Trophoblast cell (in vitro differentiated cells and primary cell): ENCODE data around the gene CCDC141.

Experiments used
- DNase-seq, 2 donors: peaks; one replicate each; pipeline ENCODE4 v3.0.0-alpha.2; 2016
- H2AFZ ChIP-seq: 2 replicates; pipeline ENCODE4 v1.6.1; 2013; ENCODE audit warnings: low read length, moderate library complexity, mild to moderate bottlenecking; ENCODE audit not compliant: insufficient read depth, poor library complexity
- H2AK5ac ChIP-seq: 2 replicates; pipeline ENCODE4 v1.6.1; 2013; ENCODE audit warnings: mild to moderate bottlenecking, low read length
- H2BK120ac ChIP-seq: 2 replicates; pipeline ENCODE4 v1.6.1; 2013; ENCODE audit warnings: low read length, mild to moderate bottlenecking, moderate library complexity; ENCODE audit not compliant: insufficient read depth, poor library complexity
- H2BK12ac ChIP-seq: 2 replicates; pipeline ENCODE4 v1.6.1; 2013; ENCODE audit warnings: mild to moderate bottlenecking, low read length, moderate library complexity
- H2BK5ac ChIP-seq: 2 replicates; pipeline ENCODE4 v1.6.1; 2013; ENCODE audit warnings: low read length, low read depth, moderate library complexity, mild to moderate bottlenecking; ENCODE audit not compliant: poor library complexity
- H3K14ac ChIP-seq: 2 replicates; pipeline ENCODE4 v1.6.1; 2013; ENCODE audit warnings: mild to moderate bottlenecking, low read length
- H3K18ac ChIP-seq: 2 replicates; pipeline ENCODE4 v1.6.1; 2013; ENCODE audit warnings: mild to moderate bottlenecking, low read length
- H3K23ac ChIP-seq: 2 replicates; pipeline ENCODE4 v1.6.1; 2013; ENCODE audit warnings: low read length
- H3K27ac ChIP-seq: 2 replicates; pipeline ENCODE4 v1.5.1; 2013; ENCODE audit warnings: low read depth, mild to moderate bottlenecking, inconsistent platforms, low read length, moderate library complexity
- H3K27me3 ChIP-seq: 2 replicates; pipeline ENCODE4 v1.6.1; 2013; ENCODE audit warnings: inconsistent platforms, mild to moderate bottlenecking, low read length, moderate library complexity; ENCODE audit not compliant: insufficient read depth
- H3K36me3 ChIP-seq, 2 experiments: 1 replicate in 1 of 2; 2 replicates in 1 of 2; pipeline ENCODE4 v1.6.1; 2013; ENCODE audit warnings: low read length in 2 of 2, mild to moderate bottlenecking in 2 of 2, moderate library complexity in 1 of 2; ENCODE audit not compliant: insufficient read depth in 2 of 2, control insufficient read depth in 1 of 2
- H3K4ac ChIP-seq: 2 replicates; pipeline ENCODE4 v1.6.1; 2013; ENCODE audit warnings: low read depth, mild to moderate bottlenecking, low read length, moderate library complexity
- H3K4me1 ChIP-seq, 2 experiments: 1 replicate in 1 of 2; 2 replicates in 1 of 2; pipeline ENCODE4 v1.6.1; 2013; ENCODE audit warnings: low read length in 2 of 2, mild to moderate bottlenecking in 2 of 2, moderate library complexity in 1 of 2; ENCODE audit not compliant: insufficient read depth in 2 of 2, control insufficient read depth in 1 of 2
- H3K4me2 ChIP-seq: 2 replicates; pipeline ENCODE4 v1.6.1; 2013; ENCODE audit warnings: inconsistent platforms, mild to moderate bottlenecking, low read length, moderate library complexity
- H3K4me3 ChIP-seq: 2 replicates; pipeline ENCODE4 v1.5.1; 2013; ENCODE audit warnings: mild to moderate bottlenecking, low read depth, low read length, inconsistent platforms
- H3K79me1 ChIP-seq: one replicate; pipeline ENCODE4 v1.6.1; 2013; ENCODE audit warnings: low read length
- H3K79me2 ChIP-seq: 2 replicates; pipeline ENCODE4 v1.6.1; 2013; ENCODE audit warnings: low read length, mild to moderate bottlenecking; ENCODE audit not compliant: control insufficient read depth, insufficient read depth, poor library complexity
- H3K9ac ChIP-seq: 2 replicates; pipeline ENCODE4 v1.6.1; 2013; ENCODE audit warnings: mild to moderate bottlenecking, low read length
- H3K9me3 ChIP-seq: 2 replicates; pipeline ENCODE4 v1.6.1; 2013; ENCODE audit warnings: low read depth, mild to moderate bottlenecking, control low read depth, inconsistent platforms, low read length; ENCODE audit not compliant: insufficient read depth
- H4K12ac ChIP-seq: 2 replicates; pipeline ENCODE4 v1.6.1; 2013; ENCODE audit warnings: low read depth, mild to moderate bottlenecking, low read length, moderate library complexity
- H4K8ac ChIP-seq: 2 replicates; pipeline ENCODE4 v1.6.1; 2013; ENCODE audit warnings: low read depth, mild to moderate bottlenecking, low read length, moderate library complexity
- H4K91ac ChIP-seq: one replicate; pipeline ENCODE4 v1.6.1; 2013; ENCODE audit warnings: low read depth, mild to moderate bottlenecking, low read length, moderate library complexity
- WGBS: extraction: QIAGEN DNeasy Blood & Tissue Kit; methylation state at CpG from one replicate; pipeline ENCODE4 v1.1.7; 2013; ENCODE audit warnings: missing lambda C conversion rate; ENCODE audit not compliant: insufficient read length, insufficient coverage; ENCODE audit errors: extremely low coverage; 5-methylcytosine and 5-hydroxymethylcytosine counted together

Gene CCDC141

GRCh38 chr2:178829299-178829960, 220.5 kb downstream of the CCDC141 start:
- Histone ChIP-seq H2AK5ac (no peak overlapping the region), H3K4me3 (no peak overlapping the region), H3K9ac (no peak overlapping the region), H3K4ac (no peak overlapping the region), H4K8ac (no peak overlapping the region), H3K79me2 (no peaks in the 10 kb centered on the region), H3K4me2 (no peak overlapping the region), H3K27ac (no peak overlapping the region), H3K36me3 (no peaks in the 10 kb centered on the region), H3K27me3 (no peaks in the 10 kb centered on the region), H4K91ac (no peak overlapping the region), H4K12ac (no peak overlapping the region), H3K18ac (no peak overlapping the region), H3K79me1 (no peaks in the 10 kb centered on the region), H2BK12ac (no peak overlapping the region), H3K9me3 (no peaks in the 10 kb centered on the region), H3K23ac (no peak overlapping the region), H2BK5ac (no peak overlapping the region), H3K4me1 (no peaks in the 10 kb centered on the region), H3K14ac (no peak overlapping the region), H2AFZ (no peak overlapping the region), H2BK120ac (no peak overlapping the region)
- no peak for DNase-seq
- no CpG with 5 or more reads among the region's 3 CpGs for WGBS

DNA sequence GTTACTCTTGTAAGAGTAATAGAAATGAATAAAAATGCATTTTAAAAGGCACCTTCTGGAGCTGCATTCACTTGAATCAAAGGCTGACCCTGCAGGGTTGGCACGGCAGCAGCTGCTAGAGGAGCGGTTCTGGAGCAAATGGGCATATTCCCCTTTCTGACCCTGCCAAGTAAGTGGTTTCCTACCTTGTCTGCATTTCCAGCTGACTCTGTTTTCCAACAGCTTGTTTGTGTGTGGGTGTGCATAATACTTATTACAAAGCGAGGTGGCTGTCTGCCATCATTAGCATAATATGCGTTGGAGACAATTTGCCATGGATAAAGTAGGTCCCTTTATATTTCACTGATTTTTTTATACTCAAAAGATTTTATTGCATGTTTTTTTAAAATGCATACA, 221.5 kb downstream of the CCDC141 start:
- Histone ChIP-seq H4K91ac (no peak overlapping the region), H3K9ac (no peak overlapping the region), H3K9me3 (no peaks in the 10 kb centered on the region), H3K18ac (no peak overlapping the region), H3K36me3 (no peaks in the 10 kb centered on the region), H3K27ac (no peak overlapping the region), H2BK5ac (no peak overlapping the region), H2AFZ (no peak overlapping the region), H2BK12ac (no peak overlapping the region), H3K79me2 (no peaks in the 10 kb centered on the region), H4K8ac (no peak overlapping the region), H3K4me1 (no peaks in the 10 kb centered on the region), H3K79me1 (no peaks in the 10 kb centered on the region), H4K12ac (no peak overlapping the region), H2AK5ac (no peak overlapping the region), H3K27me3 (no peaks in the 10 kb centered on the region), H3K4ac (no peak overlapping the region), H3K4me3 (no peak overlapping the region), H3K23ac (no peak overlapping the region), H3K14ac (no peak overlapping the region), H3K4me2 (no peak overlapping the region), H2BK120ac (no peak overlapping the region)
- WGBS = no CpG with 5 or more reads among the region's 4 CpGs
- no peak for DNase-seq

GRCh38 chr2:178827739-178828485, 222.0 kb downstream of the CCDC141 start:
- H2BK12ac ChIP-seq = no peak overlapping the region
- DNase-seq = no peak
- H3K4me3 ChIP-seq = no peak overlapping the region
- no peaks in the 10 kb centered on the region for H3K9me3 ChIP-seq
- no peaks in the 10 kb centered on the region for H3K79me2 ChIP-seq
- H3K4me2 ChIP-seq = no peak overlapping the region
- H4K12ac ChIP-seq = no peak overlapping the region
- WGBS = no CpG with 5 or more reads among the region's 9 CpGs
- H4K91ac ChIP-seq = no peak overlapping the region
- H3K4ac ChIP-seq = no peak overlapping the region
- H3K27ac ChIP-seq = no peak overlapping the region
- H3K9ac ChIP-seq = no peak overlapping the region
- H3K23ac ChIP-seq = no peak overlapping the region
- no peaks in the 10 kb centered on the region for H3K79me1 ChIP-seq
- H3K18ac ChIP-seq = no peak overlapping the region
- no peak overlapping the region for H3K14ac ChIP-seq
- no peak overlapping the region for H2AK5ac ChIP-seq
- H2AFZ ChIP-seq = no peak overlapping the region
- no peak overlapping the region for H2BK5ac ChIP-seq
- H3K27me3 ChIP-seq = no peaks in the 10 kb centered on the region
- H2BK120ac ChIP-seq = no peak overlapping the region
- no peaks in the 10 kb centered on the region for H3K36me3 ChIP-seq
- H3K4me1 ChIP-seq = no peaks in the 10 kb centered on the region
- H4K8ac ChIP-seq = no peak overlapping the region

GRCh38 chr2:178827111-178827510, 222.8 kb downstream of the CCDC141 start:
- H2BK120ac ChIP-seq = no peak overlapping the region
- H3K4me2 ChIP-seq = no peak overlapping the region
- H3K18ac ChIP-seq = no peak overlapping the region
- H3K79me1 ChIP-seq = no peaks in the 10 kb centered on the region
- no peak overlapping the region for H3K4ac ChIP-seq
- H4K12ac ChIP-seq = no peak overlapping the region
- no peaks in the 10 kb centered on the region for H3K79me2 ChIP-seq
- H3K23ac ChIP-seq = no peak overlapping the region
- H4K91ac ChIP-seq = no peak overlapping the region
- H3K4me3 ChIP-seq = no peak overlapping the region
- no peak overlapping the region for H4K8ac ChIP-seq
- H3K14ac ChIP-seq = no peak overlapping the region
- no peaks in the 10 kb centered on the region for H3K9me3 ChIP-seq
- H3K4me1 ChIP-seq = no peaks in the 10 kb centered on the region
- no peak overlapping the region for H3K9ac ChIP-seq
- no peak overlapping the region for H3K27ac ChIP-seq
- no peak for DNase-seq
- H3K27me3 ChIP-seq = no peaks in the 10 kb centered on the region
- no peak overlapping the region for H2BK5ac ChIP-seq
- no peaks in the 10 kb centered on the region for H3K36me3 ChIP-seq
- H2AK5ac ChIP-seq = no peak overlapping the region
- no peak overlapping the region for H2AFZ ChIP-seq
- no peak overlapping the region for H2BK12ac ChIP-seq
- no CpG with 5 or more reads among the region's 1 CpG for WGBS
